ENCODE results near the gene ABLIM2.

DNA sequence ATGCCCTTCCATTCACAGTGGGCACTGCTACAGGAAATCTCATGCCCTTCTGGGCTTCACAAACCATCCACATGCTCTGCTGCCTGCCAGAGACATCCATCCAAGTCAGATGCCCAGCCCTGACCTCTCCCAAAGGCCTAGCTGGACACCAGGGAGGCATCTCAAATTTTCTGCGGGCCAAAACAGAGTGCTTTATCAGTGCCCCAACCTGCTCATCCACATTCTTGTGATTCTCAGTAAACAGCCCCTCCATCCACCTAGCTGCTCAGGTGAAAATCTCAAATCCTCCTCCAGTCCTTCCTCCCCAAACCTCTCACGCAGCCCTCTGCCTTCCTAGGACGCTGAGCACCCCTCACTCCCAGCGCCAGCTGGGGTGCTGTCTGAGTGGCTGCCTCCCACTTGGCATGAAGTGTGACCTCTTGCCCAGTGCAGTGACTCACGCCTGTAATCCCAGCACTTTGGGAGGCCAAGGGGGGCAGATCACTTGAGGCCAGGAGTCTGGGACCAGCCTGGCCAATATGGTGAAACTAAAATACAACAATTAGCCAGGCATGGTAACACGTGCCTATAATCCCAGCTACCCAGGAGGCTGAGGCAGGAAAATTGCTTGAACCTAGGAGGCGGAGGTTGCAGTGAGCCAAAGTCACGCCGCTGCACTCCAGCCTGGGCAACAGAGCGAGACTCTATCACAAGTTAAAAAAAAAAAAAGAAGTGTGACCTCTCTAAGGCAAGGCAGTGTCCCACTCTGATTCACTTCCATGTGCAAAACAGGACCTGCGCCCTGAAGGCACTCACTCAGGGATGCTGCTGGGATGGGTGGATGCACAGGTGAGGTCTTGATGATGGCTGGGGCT lies 217.3 kb downstream of the ABLIM2 start:
- TF ChIP-seq, protein P1, sequence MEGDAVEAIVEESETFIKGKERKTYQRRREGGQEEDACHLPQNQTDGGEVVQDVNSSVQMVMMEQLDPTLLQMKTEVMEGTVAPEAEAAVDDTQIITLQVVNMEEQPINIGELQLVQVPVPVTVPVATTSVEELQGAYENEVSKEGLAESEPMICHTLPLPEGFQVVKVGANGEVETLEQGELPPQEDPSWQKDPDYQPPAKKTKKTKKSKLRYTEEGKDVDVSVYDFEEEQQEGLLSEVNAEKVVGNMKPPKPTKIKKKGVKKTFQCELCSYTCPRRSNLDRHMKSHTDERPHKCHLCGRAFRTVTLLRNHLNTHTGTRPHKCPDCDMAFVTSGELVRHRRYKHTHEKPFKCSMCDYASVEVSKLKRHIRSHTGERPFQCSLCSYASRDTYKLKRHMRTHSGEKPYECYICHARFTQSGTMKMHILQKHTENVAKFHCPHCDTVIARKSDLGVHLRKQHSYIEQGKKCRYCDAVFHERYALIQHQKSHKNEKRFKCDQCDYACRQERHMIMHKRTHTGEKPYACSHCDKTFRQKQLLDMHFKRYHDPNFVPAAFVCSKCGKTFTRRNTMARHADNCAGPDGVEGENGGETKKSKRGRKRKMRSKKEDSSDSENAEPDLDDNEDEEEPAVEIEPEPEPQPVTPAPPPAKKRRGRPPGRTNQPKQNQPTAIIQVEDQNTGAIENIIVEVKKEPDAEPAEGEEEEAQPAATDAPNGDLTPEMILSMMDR (IDR thresholded peaks at IDR 0.05 in 4 of 5, conservative IDR thresholded peaks at IDR 0.05 in 1 of 5), result no peak
- TF ChIP-seq POLR2A (IDR thresholded peaks at IDR 0.05), result no peak

All from gastrocnemius medialis (tissue), 4 donors.